Liver (tissue), 3 donors: ENCODE measurements around the gene SIAH2.

Source experiments
- MAX ChIP-seq: IDR thresholded peaks from 2 replicates; pipeline ENCODE4 v1.6.1; 2016; ENCODE audit warnings: antibody characterized with exemption
- REST ChIP-seq: IDR thresholded peaks from 2 replicates; pipeline ENCODE4 v1.6.1; 2016; ENCODE audit warnings: antibody characterized with exemption, mild to moderate bottlenecking
- RXRA ChIP-seq, 2 donors: IDR thresholded peaks; 2 replicates each; pipeline ENCODE4 v1.6.1; 2017 to 2018; ENCODE audit warnings: antibody characterized with exemption in 2 of 2, mild to moderate bottlenecking in 1 of 2
- YY1 ChIP-seq: IDR thresholded peaks from 2 replicates; pipeline ENCODE4 v1.6.1; 2016; ENCODE audit warnings: antibody characterized with exemption, mild to moderate bottlenecking
- TF ChIP-seq, protein P1 (sequence below): fragments of 150-350 bp; IDR thresholded peaks from 2 replicates; pipeline ENCODE4 v1.5.1; 2017; ENCODE audit warnings: improper control_type of control experiment, low read depth, low read length; ENCODE audit not compliant: missing input control
- donor health status: healthy.
- donor health status: healthy.

DNA sequence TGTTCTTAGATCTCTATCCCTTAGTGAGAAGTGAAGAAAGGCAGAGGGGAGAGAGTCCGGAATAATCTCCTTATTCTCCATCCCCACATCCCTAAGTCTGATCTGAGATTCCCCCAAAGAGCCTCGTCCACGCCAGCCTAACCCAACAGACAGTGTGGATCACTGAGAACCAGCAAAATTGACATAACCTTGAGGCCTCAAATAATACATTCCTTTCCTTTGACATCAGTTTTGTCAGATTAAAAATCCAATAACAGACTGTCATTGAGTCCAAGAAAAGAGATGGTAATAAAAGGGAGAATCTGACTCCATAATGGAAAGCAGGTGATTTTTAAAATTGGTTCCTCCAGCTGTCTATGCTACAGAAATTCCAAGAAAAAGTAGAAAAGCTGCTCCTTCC is 7.7 kb upstream of the SIAH2 start:
- TF ChIP-seq, protein P1, sequence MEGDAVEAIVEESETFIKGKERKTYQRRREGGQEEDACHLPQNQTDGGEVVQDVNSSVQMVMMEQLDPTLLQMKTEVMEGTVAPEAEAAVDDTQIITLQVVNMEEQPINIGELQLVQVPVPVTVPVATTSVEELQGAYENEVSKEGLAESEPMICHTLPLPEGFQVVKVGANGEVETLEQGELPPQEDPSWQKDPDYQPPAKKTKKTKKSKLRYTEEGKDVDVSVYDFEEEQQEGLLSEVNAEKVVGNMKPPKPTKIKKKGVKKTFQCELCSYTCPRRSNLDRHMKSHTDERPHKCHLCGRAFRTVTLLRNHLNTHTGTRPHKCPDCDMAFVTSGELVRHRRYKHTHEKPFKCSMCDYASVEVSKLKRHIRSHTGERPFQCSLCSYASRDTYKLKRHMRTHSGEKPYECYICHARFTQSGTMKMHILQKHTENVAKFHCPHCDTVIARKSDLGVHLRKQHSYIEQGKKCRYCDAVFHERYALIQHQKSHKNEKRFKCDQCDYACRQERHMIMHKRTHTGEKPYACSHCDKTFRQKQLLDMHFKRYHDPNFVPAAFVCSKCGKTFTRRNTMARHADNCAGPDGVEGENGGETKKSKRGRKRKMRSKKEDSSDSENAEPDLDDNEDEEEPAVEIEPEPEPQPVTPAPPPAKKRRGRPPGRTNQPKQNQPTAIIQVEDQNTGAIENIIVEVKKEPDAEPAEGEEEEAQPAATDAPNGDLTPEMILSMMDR = no peak
- no peak for TF ChIP-seq YY1
- TF ChIP-seq RXRA (IDR thresholded peaks at IDR 0.05) = no peak
- no peak for TF ChIP-seq REST
- no peak for TF ChIP-seq MAX
